KG1 (cell line): ENCODE measurements around the gene ZNF804A.
"Not testable (repeated sequence)": the region's sequence is repeated elsewhere in the genome, so short reads cannot be mapped to it uniquely, and the experiment has no call there.

Experiments used
- DNase-seq: peaks from one replicate; lab custom pipeline; 2025; lab: John Stamatoyannopoulos, UW

ZNF804A gene

GRCh38 chr2:184830531-184830930 is 232.2 kb downstream of the ZNF804A start:
- no peak for DNase-seq

GRCh38 chr2:184834699-184835397 is 236.5 kb downstream of the ZNF804A start:
- DNase-seq, result no peak

GRCh38 chr2:184835398-184835715 is 237.0 kb downstream of the ZNF804A start:
- DNase-seq, result no peak

- no peak for DNase-seq
Observed at GRCh38 chr2:184847331-184847730, 249.0 kb downstream of the ZNF804A start.

- DNase-seq, result no peak
Observed at GRCh38 chr2:184849516-184849915, 251.2 kb downstream of the ZNF804A start.

GRCh38 chr2:184851576-184851975 is 253.2 kb downstream of the ZNF804A start:
- DNase-seq, result no peak

GRCh38 chr2:184859187-184859586 is 260.9 kb downstream of the ZNF804A start:
- DNase-seq, result no peak

GRCh38 chr2:184860744-184861143 is 262.4 kb downstream of the ZNF804A start:
- no peak for DNase-seq

- DNase-seq, result no peak
Observed at GRCh38 chr2:184875212-184875611, 276.9 kb downstream of the ZNF804A start.

- no peak for DNase-seq
Observed at GRCh38 chr2:184875911-184876310, 277.6 kb downstream of the ZNF804A start.

- DNase-seq, result no peak
Observed at GRCh38 chr2:184877909-184878308, 279.6 kb downstream of the ZNF804A start.

GRCh38 chr2:184879671-184880070 is 281.3 kb downstream of the ZNF804A start:
- no peak for DNase-seq

GRCh38 chr2:184886585-184886984 is 288.3 kb downstream of the ZNF804A start:
- not testable (repeated sequence) for DNase-seq

- no peak for DNase-seq
Observed at GRCh38 chr2:184890311-184890710, 292.0 kb downstream of the ZNF804A start.

- no peak for DNase-seq
Observed at GRCh38 chr2:184904991-184905390, 306.7 kb downstream of the ZNF804A start.

- DNase-seq, result no peak
Observed at GRCh38 chr2:184906160-184906559, 307.8 kb downstream of the ZNF804A start.

GRCh38 chr2:184906709-184907108 is 308.4 kb downstream of the ZNF804A start:
- no peak for DNase-seq

GRCh38 chr2:184908966-184909365 is 310.6 kb downstream of the ZNF804A start:
- DNase-seq, result no peak

- DNase-seq, result no peak
Observed at GRCh38 chr2:184920451-184920965, 322.2 kb downstream of the ZNF804A start.

- DNase-seq, result no peak
Observed at GRCh38 chr2:184921676-184922075, 323.3 kb downstream of the ZNF804A start.

GRCh38 chr2:184923751-184924150 is 325.4 kb downstream of the ZNF804A start:
- no peak for DNase-seq

- DNase-seq, result no peak
Observed at GRCh38 chr2:184927040-184927439, 328.7 kb downstream of the ZNF804A start.

GRCh38 chr2:184936761-184937160 is 338.4 kb downstream of the ZNF804A start:
- no peak for DNase-seq
